Calu3 (cell line): ENCODE measurements around the gene CAT. TPM values are rescaled to one million over a fixed set of nuclear protein-coding genes. Genes with fewer than 3 reads are reported as not detected.

ENCODE experiments used
- BruUV-seq: library from RNA; stranded (reverse); fragments of 400-500 nt; replicated peaks from 2 replicates; lab custom pipeline; 2021; lab: Mats Ljungman, UMichigan
- CTCF ChIA-PET: fragments of 300-600 bp; sonication (Branson Sonifier 250); formaldehyde crosslinking; loops from one replicate; lab custom pipeline; 2022; ENCODE audit warnings: antibody characterized with exemption; lab: Charles Lee
- DNase-seq: peaks from one replicate; pipeline ENCODE4 v3.0.0; 2022
- H3K27ac Mint-ChIP-seq: one replicate; pipeline ENCODE4 v1.8.0; 2022; ENCODE audit warnings: mixed read lengths; ENCODE audit not compliant: unreplicated experiment
- H3K27me3 Mint-ChIP-seq: one replicate; pipeline ENCODE4 v1.8.0; 2022; ENCODE audit warnings: mixed read lengths; ENCODE audit not compliant: unreplicated experiment
- H3K36me3 Mint-ChIP-seq: one replicate; pipeline ENCODE4 v1.8.0; 2022; ENCODE audit warnings: mild to moderate bottlenecking, moderate library complexity, mixed read lengths; ENCODE audit not compliant: insufficient read depth, unreplicated experiment
- H3K4me1 Mint-ChIP-seq: one replicate; pipeline ENCODE4 v1.8.0; 2022; ENCODE audit warnings: mild to moderate bottlenecking, low read depth, mixed read lengths; ENCODE audit not compliant: unreplicated experiment
- H3K4me3 Mint-ChIP-seq: one replicate; pipeline ENCODE4 v1.8.0; 2022; ENCODE audit warnings: mild to moderate bottlenecking, low read depth, moderate library complexity, mixed read lengths; ENCODE audit not compliant: unreplicated experiment
- H3K9me3 Mint-ChIP-seq: one replicate; pipeline ENCODE4 v1.8.0; 2022; ENCODE audit warnings: low read depth, mixed read lengths; ENCODE audit not compliant: unreplicated experiment
- CTCF ChIP-seq: fragments of 200-600 bp; IDR thresholded peaks from one replicate; pipeline ENCODE4 v1.8.0; 2022; ENCODE audit warnings: antibody characterized with exemption; ENCODE audit not compliant: unreplicated experiment
- intact Hi-C: fragments of 100-400 bp; cut with micrococcal nuclease; formaldehyde crosslinking; loops from one replicate; pipeline ENCODE4 v1.10.0; 2022; ENCODE audit not compliant: unreplicated experiment
- total RNA-seq: library from RNA; stranded (reverse); gene quantifications from 2 replicates; pipeline ENCODE4 v1.2.3, GENCODE V29; 2022

Gene CAT
- total RNA-seq, 1 experiment from 2014 or later, result 54.5 TPM

- Mint-ChIP-seq H3K27me3 (no peaks in the 10 kb centered on the region), H3K36me3 (no peaks in the 10 kb centered on the region), H3K9me3 (no peaks in the 10 kb centered on the region), H3K27ac (no peak overlapping the region), H3K4me1 (peaks cover 15% of the 10 kb centered on the region), H3K4me3 (no peak overlapping the region)
- TF ChIP-seq CTCF, result no peak
- intact Hi-C loops, result no loop called here
- CTCF ChIA-PET, result no interaction called here
- DNase-seq, result no peak
- BruUV-seq, result no TSS peak
Observed at GRCh38 chr11:34516247-34517040, 77.7 kb downstream of the CAT start.

- DNase-seq, result no peak
- Mint-ChIP-seq H3K9me3 (no peaks in the 10 kb centered on the region), H3K27ac (no peak overlapping the region), H3K4me3 (no peak overlapping the region), H3K4me1 (no peaks in the 10 kb centered on the region), H3K27me3 (no peaks in the 10 kb centered on the region), H3K36me3 (no peaks in the 10 kb centered on the region)
- no peak for TF ChIP-seq CTCF
- intact Hi-C loops, result no loop called here
- CTCF ChIA-PET, result no interaction called here
- no TSS peak for BruUV-seq
Observed at GRCh38 chr11:34519595-34520235, 81.0 kb downstream of the CAT start.

GRCh38 chr11:34521265-34521664 is 82.5 kb downstream of the CAT start:
- TF ChIP-seq CTCF, result no peak
- BruUV-seq, result no TSS peak
- CTCF ChIA-PET, result no interaction called here
- Mint-ChIP-seq H3K27me3 (no peaks in the 10 kb centered on the region), H3K4me1 (no peaks in the 10 kb centered on the region), H3K36me3 (no peaks in the 10 kb centered on the region), H3K27ac (no peak overlapping the region), H3K9me3 (no peaks in the 10 kb centered on the region), H3K4me3 (no peak overlapping the region)
- intact Hi-C loops, result no loop called here
- no peak for DNase-seq

Other genes starting within 250 kb of the CAT start
- 24.6 and 24.8 TPM in 2 replicates for gene ABTB2, start 80.9 kb upstream of the CAT start, total RNA-seq
- gene ELF5, start 74.9 kb downstream of the CAT start, total RNA-seq, result not detected in 2 replicates
- gene EHF, start 182.2 kb downstream of the CAT start, total RNA-seq, result 286 and 299 TPM in 2 replicates